PC-9 (cell line): ENCODE results near the gene SLC39A8.

Experiments used
- EZH2 ChIP-seq: fragments of 200-600 bp; sonication (generic); IDR thresholded peaks from 2 replicates; pipeline ENCODE4 v1.8.0; 2017; ENCODE audit warnings: antibody characterized with exemption, low read depth
- TF ChIP-seq, protein P1 (sequence below): fragments of 200-600 bp; sonication (generic); conservative IDR thresholded peaks from 2 replicates; pipeline ENCODE4 v1.6.1; 2017; ENCODE audit warnings: mixed run types, antibody characterized with exemption, mild to moderate bottlenecking, moderate library complexity

DNA sequence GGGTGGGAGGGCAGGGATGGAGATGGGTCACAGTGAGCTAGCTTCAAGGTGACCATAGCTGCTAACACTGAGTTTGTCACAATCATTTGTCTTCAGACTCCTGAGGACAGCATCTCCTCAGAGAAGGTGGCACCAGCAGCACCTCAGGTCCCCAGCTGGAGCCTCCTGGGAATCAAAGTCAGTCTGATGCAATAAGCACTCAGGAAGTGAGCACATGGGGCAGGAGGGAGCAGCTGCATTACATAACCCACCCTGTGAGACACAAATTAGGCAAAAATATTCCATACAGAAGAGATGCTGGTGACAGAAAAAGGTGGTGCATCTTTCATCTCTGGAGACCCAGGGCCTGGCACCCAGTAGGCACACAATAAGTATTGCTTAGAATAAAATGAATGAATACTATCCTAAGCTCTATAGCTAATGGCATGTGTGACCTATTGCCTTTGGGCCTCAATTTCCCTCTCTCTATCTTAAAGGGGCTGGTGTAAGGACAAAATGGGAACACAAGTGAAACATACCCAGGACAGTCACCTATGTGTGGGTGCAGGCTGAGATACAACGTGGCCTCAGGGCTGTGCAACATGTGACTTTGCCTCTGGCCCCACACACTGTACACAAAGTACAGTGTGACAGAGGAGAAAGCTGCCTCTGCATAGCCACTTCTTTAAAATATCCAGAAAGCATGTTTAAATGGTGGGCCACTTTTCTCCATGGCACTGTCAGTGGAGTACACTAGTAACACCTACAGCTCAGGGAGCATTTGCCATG is 37.1 kb downstream of the SLC39A8 start:
- TF ChIP-seq, protein P1, sequence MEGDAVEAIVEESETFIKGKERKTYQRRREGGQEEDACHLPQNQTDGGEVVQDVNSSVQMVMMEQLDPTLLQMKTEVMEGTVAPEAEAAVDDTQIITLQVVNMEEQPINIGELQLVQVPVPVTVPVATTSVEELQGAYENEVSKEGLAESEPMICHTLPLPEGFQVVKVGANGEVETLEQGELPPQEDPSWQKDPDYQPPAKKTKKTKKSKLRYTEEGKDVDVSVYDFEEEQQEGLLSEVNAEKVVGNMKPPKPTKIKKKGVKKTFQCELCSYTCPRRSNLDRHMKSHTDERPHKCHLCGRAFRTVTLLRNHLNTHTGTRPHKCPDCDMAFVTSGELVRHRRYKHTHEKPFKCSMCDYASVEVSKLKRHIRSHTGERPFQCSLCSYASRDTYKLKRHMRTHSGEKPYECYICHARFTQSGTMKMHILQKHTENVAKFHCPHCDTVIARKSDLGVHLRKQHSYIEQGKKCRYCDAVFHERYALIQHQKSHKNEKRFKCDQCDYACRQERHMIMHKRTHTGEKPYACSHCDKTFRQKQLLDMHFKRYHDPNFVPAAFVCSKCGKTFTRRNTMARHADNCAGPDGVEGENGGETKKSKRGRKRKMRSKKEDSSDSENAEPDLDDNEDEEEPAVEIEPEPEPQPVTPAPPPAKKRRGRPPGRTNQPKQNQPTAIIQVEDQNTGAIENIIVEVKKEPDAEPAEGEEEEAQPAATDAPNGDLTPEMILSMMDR: no peak
- no peak for TF ChIP-seq EZH2
